HG02885 (cell line): ENCODE data around the gene CAMK2D.
"Not testable (repeated sequence)": the region's sequence is repeated elsewhere in the genome, so short reads cannot be mapped to it uniquely, and the experiment has no call there.

Source experiments
- ATAC-seq: cut with Tn5 transposase; IDR thresholded peaks from one replicate; pipeline ENCODE4 v1.9.1; 2021; ENCODE audit warnings: mild to moderate bottlenecking; ENCODE audit not compliant: unreplicated experiment, poor library complexity

Gene CAMK2D

GRCh38 chr4:113761620-113762185 is at the start of gene CAMK2D:
CAMK2D (minus strand) TSS chr4:113761738; CDS start chr4:113761068, 670 bp downstream.
- peak; percentile 53 for ATAC-seq

DNA sequence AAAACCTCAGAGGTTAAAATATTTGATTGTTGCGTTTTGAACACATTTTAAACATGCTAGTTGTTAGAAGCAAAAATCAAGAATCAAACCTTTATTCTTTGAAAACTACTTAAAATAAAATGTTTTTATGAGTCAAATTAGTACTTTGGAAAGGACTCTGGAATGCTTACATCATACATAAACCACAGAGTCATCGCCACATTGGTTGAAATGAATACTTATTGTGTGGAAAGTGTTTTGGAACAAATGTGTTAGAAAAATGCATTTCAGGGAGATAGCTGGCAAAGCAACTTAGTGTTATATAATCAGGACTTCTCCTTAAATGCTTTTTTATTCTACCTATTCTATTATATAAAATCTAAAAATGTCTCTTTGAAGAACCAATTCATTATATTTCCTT is 49.4 kb upstream of the CAMK2D start:
- ATAC-seq, result no peak

- no peak for ATAC-seq
These were observed 47.8 kb upstream of the CAMK2D start for GRCh38 chr4:113809311-113809710.

DNA sequence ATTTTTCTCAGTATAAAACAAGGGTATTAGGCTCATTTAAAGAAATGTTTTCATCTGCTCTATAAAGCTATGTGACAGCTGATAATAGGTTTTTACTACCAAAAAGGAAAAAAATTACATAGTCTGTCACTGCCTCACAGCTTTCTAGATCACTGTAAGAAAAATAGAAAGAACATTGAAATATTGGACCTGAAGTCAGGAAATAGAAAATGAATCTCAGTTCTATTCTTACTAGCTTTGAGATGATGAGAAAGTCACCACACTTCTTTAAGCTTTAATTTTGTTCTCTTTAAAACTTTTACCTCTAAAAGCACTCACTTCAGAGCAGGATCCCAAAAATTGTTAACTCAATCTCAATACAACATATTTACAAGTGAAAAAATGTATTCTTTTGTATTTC is 45.3 kb upstream of the CAMK2D start:
- peak; percentile 59 for ATAC-seq

- ATAC-seq, result no peak
These were observed 40.3 kb upstream of the CAMK2D start for GRCh38 chr4:113801882-113802281.

- ATAC-seq, result not testable (repeated sequence)
These were observed 34.8 kb upstream of the CAMK2D start for GRCh38 chr4:113796381-113796780.

DNA sequence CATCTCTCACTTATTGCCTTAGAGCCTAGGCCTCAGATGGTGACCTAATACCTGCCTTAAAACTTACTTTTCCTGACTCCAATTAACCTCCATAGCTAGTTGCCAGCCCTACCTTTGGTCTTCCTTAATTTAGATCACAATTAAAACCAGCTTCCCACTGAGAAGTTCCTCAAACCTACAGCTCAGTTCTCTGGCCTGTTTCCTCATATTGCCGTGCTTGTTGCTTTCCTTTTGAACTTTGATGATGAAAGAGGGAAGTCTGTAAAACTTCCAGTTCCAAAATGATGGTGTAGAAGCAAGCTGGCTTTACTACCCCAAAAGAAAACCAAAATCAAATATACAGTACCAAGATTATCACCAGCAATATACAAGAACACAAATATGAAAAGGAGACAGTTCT is 28.9 kb upstream of the CAMK2D start:
- no peak for ATAC-seq

- peak; percentile 61 for ATAC-seq
These were observed 27.4 kb upstream of the CAMK2D start for GRCh38 chr4:113788888-113789287.

DNA sequence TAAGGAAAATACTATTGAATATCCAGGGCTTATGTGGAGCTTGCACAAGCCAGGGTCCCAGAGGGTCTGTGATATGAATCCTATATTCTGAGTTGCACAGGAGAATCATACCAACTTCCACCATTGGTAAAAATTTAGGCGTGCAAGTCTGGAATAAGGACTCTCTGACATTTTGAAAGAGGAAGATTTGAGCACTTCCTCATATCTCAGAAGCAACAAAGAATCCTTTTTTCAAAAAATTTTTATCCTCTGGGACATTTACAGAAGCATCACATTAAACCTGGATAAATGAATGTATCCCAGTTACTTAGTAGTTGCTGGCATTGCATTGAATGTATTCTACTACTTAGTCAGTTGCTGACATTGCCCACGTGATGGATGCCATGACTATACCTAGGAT is 24.2 kb upstream of the CAMK2D start:
- ATAC-seq, result no peak

- no peak for ATAC-seq
These were observed 23.1 kb upstream of the CAMK2D start for GRCh38 chr4:113784497-113785250.

DNA sequence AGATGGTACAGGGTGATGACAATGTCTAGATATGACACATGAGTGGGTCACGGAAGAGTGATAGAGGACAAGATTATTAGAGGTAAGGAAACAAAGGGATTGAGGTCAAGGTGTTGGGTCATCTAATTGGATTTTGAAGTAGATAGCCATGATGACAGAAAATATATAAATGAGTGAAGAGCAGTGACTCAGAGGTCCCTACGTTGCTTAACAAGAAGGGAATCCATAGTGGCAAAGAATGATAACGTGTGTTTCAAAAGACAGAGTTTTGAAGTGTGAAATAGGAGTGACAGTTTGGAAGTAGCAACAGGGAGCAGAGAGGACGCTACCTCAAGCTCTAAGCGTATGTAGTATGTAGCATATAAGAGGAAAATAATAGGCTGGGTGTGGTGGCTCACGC is 22.2 kb upstream of the CAMK2D start:
- no peak for ATAC-seq

DNA sequence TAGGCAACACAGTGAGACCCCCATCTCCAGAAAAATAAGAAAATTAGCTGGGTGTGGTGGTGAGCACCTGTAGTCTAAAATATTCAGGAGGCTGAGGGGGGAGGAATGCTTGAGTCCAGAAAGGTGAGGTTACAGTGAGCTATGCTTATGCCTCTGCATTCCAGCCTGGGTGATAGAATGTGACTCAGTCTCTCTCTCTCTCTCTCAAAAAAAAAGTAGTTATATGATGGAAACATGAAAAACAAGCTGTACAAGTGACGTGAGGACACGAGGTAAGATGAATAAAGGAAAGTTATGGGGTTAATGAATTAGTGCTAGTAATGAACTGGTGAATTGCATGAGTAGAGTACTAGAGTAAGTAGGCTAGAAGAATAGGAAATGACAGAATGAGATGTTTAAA is 21.8 kb upstream of the CAMK2D start:
- ATAC-seq, result no peak

DNA sequence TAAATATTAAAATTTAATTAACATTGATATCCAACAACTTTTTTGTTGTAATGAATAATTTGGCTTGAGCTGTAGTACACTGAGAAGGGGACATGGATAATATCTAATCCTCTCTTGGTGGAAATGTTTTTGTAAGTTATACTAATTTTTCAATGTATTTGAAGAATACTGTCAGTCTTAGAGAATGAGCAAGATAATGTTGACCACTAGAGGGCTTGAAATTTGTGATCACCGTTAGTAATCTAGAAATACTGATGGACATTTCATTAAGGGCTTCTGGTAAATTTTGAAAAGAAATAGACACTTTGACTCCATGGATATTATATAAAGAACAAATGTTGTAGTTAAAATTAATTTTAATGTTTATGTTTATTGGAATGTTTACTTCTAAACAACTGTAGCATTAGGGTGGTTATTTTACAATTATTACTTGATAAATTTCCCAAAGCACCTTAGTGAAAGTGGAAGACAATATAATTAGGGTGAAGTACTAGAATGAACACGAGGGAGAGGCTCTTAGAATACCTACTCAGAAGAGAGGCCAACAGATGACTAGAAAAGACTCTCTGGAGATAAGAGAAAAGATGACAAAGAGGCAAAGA is 20.0 kb upstream of the CAMK2D start:
- peak; percentile 56 for ATAC-seq

DNA sequence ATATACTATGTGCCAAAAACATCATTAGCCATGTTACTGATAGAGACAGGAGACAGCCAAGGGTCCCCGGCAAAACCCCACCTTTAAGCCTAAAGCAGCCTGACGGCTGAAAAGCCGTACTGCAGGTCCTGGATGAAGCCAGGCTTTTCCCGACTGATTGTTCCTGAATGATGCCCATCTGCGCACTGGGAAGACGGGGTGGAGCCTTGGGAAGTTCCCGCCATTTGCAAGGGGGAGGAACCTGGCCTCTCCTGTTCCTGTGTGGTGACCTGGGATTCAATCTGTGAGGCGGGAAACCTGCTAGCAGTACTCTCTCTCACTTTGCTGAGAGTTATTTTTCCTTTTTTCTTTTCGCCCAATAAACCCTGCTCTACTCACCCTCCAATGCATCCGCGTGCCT is 15.1 kb upstream of the CAMK2D start:
- no peak for ATAC-seq

- no peak for ATAC-seq
These were observed 14.5 kb upstream of the CAMK2D start for GRCh38 chr4:113776016-113776415.

DNA sequence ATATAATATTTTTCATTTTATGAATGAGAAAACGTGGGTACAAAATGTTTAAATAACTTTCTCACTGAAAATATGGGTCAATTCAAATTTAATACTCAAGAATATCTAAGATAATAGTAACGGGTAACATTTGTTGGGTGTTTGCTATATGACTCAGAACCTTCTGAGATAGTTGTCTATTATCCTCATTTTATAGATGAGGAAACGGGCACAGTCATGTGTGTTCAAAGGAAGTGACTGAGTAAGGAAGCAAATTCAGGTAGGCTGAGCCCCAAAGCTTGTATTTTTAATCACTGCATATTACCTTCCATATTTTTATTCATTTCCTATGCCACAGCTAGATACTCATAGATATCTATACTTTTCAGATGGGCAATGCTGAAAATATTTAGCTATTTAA is 12.2 kb upstream of the CAMK2D start:
- ATAC-seq, result no peak

DNA sequence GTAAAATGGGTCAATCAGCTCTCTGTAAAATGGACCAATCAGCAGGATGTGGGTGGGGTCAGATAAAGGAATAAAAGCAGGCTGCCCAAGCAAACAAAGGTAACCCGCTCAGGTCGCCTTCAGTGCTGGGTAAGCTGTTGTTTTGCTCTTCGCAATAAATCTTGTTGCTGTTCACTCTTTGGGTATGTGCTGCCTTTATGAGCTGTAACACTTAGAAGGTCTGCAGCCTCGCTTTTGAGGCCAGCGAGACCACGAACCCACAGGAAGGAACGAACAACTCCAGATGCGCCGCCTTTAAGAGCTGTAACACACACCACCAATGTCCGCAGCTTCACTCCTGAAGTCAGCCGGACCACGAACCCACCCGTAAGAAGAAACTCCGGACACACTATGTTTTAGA is 11.5 kb upstream of the CAMK2D start:
- ATAC-seq, result no peak

DNA sequence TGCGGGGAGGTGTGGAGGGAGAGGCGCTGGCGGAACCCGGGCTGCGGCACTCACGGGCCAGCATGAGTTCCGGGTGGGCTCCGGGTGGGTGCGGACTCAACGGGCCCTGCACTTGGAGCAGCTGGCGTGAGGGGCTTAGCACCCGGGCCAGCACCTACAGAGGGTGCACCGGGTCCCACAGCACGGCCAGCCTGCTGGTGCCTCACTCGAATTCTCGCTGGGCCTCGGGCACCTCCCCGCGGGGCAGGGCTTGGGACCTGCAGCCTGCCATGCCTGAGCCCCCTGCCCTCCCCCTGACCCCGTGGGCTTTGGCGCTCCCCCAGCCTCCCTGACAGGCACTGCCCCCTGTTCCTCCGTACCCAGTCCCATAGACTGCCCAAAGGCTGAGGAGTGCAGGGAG is 10.8 kb upstream of the CAMK2D start:
- no peak for ATAC-seq

DNA sequence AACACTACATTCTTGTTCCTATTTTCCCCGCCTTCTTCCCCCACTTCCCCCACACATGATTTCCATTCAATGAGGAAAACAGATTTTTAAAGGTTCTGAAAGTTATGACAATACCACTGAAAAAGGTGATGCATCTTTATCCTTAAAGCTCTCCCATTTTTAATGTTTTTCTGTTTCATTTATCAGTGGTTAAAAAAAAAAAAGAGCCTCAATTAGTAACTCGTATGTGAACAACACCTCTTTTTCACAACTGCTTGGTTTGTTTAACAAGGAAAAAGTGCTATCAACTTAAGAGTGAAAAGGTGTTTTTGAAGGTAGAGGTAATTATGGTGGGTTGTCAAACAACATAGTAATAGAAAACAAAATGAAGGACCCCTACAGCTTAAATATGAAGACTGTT is 8.2 kb upstream of the CAMK2D start:
- ATAC-seq, result no peak

- no peak for ATAC-seq
These were observed 7.4 kb upstream of the CAMK2D start for GRCh38 chr4:113768952-113769351.

DNA sequence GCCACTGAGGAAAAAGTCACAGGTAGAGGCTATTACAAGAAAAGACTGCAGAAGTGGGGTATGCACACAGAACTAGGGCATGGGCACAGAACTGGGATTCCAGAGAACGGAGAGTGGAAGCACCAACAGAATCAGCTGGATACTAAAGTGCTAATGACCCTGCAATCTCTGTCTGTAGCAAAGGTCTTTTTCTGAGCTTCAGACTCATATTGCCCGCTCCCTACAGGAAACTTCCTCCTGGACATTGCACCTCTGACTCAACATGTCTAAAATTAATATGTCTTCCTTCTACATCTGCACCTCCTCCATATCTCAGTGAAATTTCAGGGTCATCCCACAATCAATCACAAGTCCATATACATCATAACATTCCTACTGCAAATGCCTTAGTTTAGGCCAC is 5.3 kb upstream of the CAMK2D start:
- ATAC-seq, result no peak

DNA sequence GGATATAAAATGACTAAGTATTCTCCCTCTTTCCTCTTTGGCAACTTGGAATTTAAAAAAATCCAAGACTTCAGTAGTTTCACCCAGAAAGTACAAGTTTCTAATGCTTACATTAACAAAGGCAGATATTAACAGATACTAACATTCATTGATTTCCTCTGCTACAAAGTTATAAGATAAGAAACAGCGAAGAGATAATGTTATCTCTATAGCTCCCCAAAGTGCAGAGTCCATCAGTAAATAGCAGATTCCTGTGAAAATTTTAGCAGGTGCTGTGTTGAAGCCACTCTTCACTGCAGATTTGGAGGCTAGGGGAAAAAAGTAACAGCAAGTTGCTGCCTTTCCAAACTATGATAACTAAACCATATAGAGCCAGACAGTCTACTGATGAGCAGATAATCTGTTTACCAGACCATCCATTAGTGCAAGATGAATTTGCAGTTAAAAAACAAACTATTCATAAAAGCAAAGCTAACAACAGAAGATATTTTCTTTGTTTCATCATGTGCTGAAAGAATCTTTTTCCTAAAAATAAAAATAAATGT is 3.3 kb upstream of the CAMK2D start:
- ATAC-seq, result no peak
